T-helper 1 cell treated with Interleukin-12 subunit alpha and Interleukin-12 subunit beta and Interleukin-4 antibody, amounts not matched to agents 30 μg/mL and 1 μg/mL, for 36 hours (primary cell): ENCODE results near the gene GDPGP1.

Experiments used
- H3K27ac Mint-ChIP-seq: one replicate; pipeline ENCODE4 v1.8.0; 2021; ENCODE audit warnings: mild to moderate bottlenecking, mixed read lengths
- H3K27me3 Mint-ChIP-seq: one replicate; pipeline ENCODE4 v1.8.0; 2021; ENCODE audit warnings: low read depth, mixed read lengths
- H3K36me3 Mint-ChIP-seq: one replicate; pipeline ENCODE4 v1.8.0; 2021; ENCODE audit warnings: low read depth, mixed read lengths
- H3K4me1 Mint-ChIP-seq: one replicate; pipeline ENCODE4 v1.8.0; 2021; ENCODE audit warnings: low read depth, mixed read lengths
- H3K4me3 Mint-ChIP-seq: one replicate; pipeline ENCODE4 v1.8.0; 2021; ENCODE audit warnings: mild to moderate bottlenecking, moderate library complexity, mixed read lengths
- H3K9me3 Mint-ChIP-seq: one replicate; pipeline ENCODE4 v1.8.0; 2021; ENCODE audit warnings: mixed read lengths

The GDPGP1 gene

GRCh38 chr15:90212221-90213098, 21.5 kb upstream of the GDPGP1 start:
- Mint-ChIP-seq H3K36me3 (peaks cover 10% of the 10 kb centered on the region), H3K4me3 (no peak overlapping the region), H3K9me3 (no peaks in the 10 kb centered on the region), H3K4me1 (peaks cover 30% of the 10 kb centered on the region), H3K27ac (no peak overlapping the region), H3K27me3 (no peaks in the 10 kb centered on the region)

GRCh38 chr15:90213122-90213817, 20.7 kb upstream of the GDPGP1 start:
- Mint-ChIP-seq H3K36me3 (peaks cover 10% of the 10 kb centered on the region), H3K4me1 (peaks cover 30% of the 10 kb centered on the region), H3K27ac (no peak overlapping the region), H3K27me3 (no peaks in the 10 kb centered on the region), H3K4me3 (no peak overlapping the region), H3K9me3 (no peaks in the 10 kb centered on the region)

GRCh38 chr15:90213818-90214204, 20.2 kb upstream of the GDPGP1 start:
- Mint-ChIP-seq H3K4me1 (peaks cover 32% of the 10 kb centered on the region), H3K27me3 (no peaks in the 10 kb centered on the region), H3K27ac (no peak overlapping the region), H3K36me3 (peaks cover 10% of the 10 kb centered on the region), H3K9me3 (no peaks in the 10 kb centered on the region), H3K4me3 (no peak overlapping the region)

- Mint-ChIP-seq H3K4me1 (peaks cover 33% of the 10 kb centered on the region), H3K9me3 (no peaks in the 10 kb centered on the region), H3K4me3 (no peak overlapping the region), H3K27me3 (no peaks in the 10 kb centered on the region), H3K36me3 (peaks cover 5% of the 10 kb centered on the region), H3K27ac (no peak overlapping the region)
Observed at GRCh38 chr15:90214553-90215196, 19.3 kb upstream of the GDPGP1 start.

GRCh38 chr15:90217671-90218394, 16.2 kb upstream of the GDPGP1 start:
- no peak overlapping the region for H3K27ac Mint-ChIP-seq
- no peaks in the 10 kb centered on the region for H3K27me3 Mint-ChIP-seq
- H3K9me3 Mint-ChIP-seq, result no peaks in the 10 kb centered on the region
- no peaks in the 10 kb centered on the region for H3K36me3 Mint-ChIP-seq
- H3K4me1 Mint-ChIP-seq, result peaks cover 18% of the 10 kb centered on the region
- H3K4me3 Mint-ChIP-seq, result no peak overlapping the region

DNA sequence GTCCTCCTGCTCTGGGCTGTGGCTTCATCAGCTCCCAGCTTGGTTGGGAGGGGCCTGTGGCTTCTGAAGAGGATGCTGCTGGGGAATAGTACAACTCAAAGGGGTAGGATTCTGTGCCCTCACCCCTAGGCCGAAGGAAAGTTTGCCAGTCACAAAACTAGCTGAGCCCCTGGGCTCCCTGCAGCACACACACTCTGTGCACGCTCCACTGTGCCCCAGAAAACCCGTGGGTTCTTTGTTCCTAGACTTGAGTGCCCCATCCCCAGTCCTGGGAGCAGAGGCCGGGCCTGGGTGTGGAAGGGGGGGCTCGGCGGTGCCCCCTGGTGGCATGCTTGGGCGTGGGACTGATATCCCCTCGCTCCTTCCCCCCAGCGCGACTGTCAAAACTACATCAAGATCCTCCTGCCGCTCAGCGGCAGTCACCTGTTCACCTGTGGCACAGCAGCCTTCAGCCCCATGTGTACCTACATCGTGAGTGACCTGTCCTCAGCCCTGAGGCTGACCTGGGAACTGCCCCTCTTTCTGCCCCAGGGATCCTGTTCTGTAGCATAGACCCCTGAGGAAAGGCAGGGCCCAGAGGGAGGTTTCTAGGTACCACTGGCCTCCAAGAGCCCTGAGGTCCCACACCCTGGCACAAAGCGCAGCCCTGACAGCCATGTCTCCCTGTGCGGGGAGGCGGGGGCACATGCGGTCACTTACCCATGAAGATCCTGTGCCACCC, 14.4 kb upstream of the GDPGP1 start:
- no peak overlapping the region for H3K4me3 Mint-ChIP-seq
- no peak overlapping the region for H3K27ac Mint-ChIP-seq
- H3K36me3 Mint-ChIP-seq, result peaks cover 7% of the 10 kb centered on the region
- H3K9me3 Mint-ChIP-seq, result no peaks in the 10 kb centered on the region
- no peaks in the 10 kb centered on the region for H3K27me3 Mint-ChIP-seq
- peaks cover 18% of the 10 kb centered on the region for H3K4me1 Mint-ChIP-seq

- no peak overlapping the region for H3K4me3 Mint-ChIP-seq
- no peaks in the 10 kb centered on the region for H3K9me3 Mint-ChIP-seq
- peaks cover 15% of the 10 kb centered on the region for H3K4me1 Mint-ChIP-seq
- no peak overlapping the region for H3K27ac Mint-ChIP-seq
- H3K27me3 Mint-ChIP-seq, result no peaks in the 10 kb centered on the region
- H3K36me3 Mint-ChIP-seq, result peaks cover 11% of the 10 kb centered on the region
Observed at GRCh38 chr15:90221246-90221900, 12.6 kb upstream of the GDPGP1 start.

DNA sequence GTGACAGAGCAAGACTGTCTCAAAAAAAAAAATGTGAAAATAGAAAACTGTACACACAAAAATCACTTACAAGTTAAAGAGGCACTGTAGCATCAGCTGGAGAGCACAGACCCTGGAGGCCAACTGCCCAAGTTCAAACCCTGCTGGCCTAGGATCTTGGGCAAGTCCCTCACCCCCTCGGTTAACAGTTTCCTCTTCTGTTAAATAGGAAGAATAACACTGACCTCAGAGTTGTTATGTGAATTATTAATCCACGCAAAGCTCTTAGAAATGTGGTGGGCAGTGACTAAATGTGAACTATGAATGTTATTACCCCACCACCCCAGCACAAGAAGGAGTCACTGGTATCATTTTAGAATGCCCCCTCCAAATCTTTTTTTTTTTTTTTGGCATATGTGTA, 11.5 kb upstream of the GDPGP1 start:
- H3K4me3 Mint-ChIP-seq, result no peak overlapping the region
- H3K27me3 Mint-ChIP-seq, result no peaks in the 10 kb centered on the region
- no peak overlapping the region for H3K27ac Mint-ChIP-seq
- no peaks in the 10 kb centered on the region for H3K9me3 Mint-ChIP-seq
- peaks cover 14% of the 10 kb centered on the region for H3K36me3 Mint-ChIP-seq
- H3K4me1 Mint-ChIP-seq, result peaks cover 8% of the 10 kb centered on the region

GRCh38 chr15:90223441-90224165, 10.4 kb upstream of the GDPGP1 start:
- no peak overlapping the region for H3K27ac Mint-ChIP-seq
- no peak overlapping the region for H3K4me3 Mint-ChIP-seq
- H3K27me3 Mint-ChIP-seq, result no peaks in the 10 kb centered on the region
- peaks cover 8% of the 10 kb centered on the region for H3K4me1 Mint-ChIP-seq
- peaks cover 15% of the 10 kb centered on the region for H3K36me3 Mint-ChIP-seq
- no peaks in the 10 kb centered on the region for H3K9me3 Mint-ChIP-seq

- H3K27me3 Mint-ChIP-seq, result no peaks in the 10 kb centered on the region
- H3K4me1 Mint-ChIP-seq, result peaks cover 10% of the 10 kb centered on the region
- H3K36me3 Mint-ChIP-seq, result peaks cover 28% of the 10 kb centered on the region
- H3K4me3 Mint-ChIP-seq, result no peak overlapping the region
- H3K27ac Mint-ChIP-seq, result no peak overlapping the region
- H3K9me3 Mint-ChIP-seq, result no peaks in the 10 kb centered on the region
Observed at GRCh38 chr15:90225047-90225446, 9.0 kb upstream of the GDPGP1 start.

GRCh38 chr15:90225504-90226234, 8.3 kb upstream of the GDPGP1 start:
- Mint-ChIP-seq H3K36me3 (peaks cover 32% of the 10 kb centered on the region), H3K4me1 (peaks cover 15% of the 10 kb centered on the region), H3K27ac (no peak overlapping the region), H3K27me3 (no peaks in the 10 kb centered on the region), H3K9me3 (no peaks in the 10 kb centered on the region), H3K4me3 (no peak overlapping the region)

- peaks cover 42% of the 10 kb centered on the region for H3K36me3 Mint-ChIP-seq
- H3K27me3 Mint-ChIP-seq, result no peaks in the 10 kb centered on the region
- no peak overlapping the region for H3K4me3 Mint-ChIP-seq
- H3K27ac Mint-ChIP-seq, result no peak overlapping the region
- H3K9me3 Mint-ChIP-seq, result no peaks in the 10 kb centered on the region
- peaks cover 28% of the 10 kb centered on the region for H3K4me1 Mint-ChIP-seq
Observed at GRCh38 chr15:90227336-90227735, 6.7 kb upstream of the GDPGP1 start.
